Measurements from ENCODE around the gene SPRR1B. TPM values are rescaled to one million over a fixed set of nuclear protein-coding genes. Genes with fewer than 3 reads are reported as not detected.
"Not testable (repeated sequence)": the region's sequence is repeated elsewhere in the genome, so short reads cannot be mapped to it uniquely, and the experiment has no call there.

Gene SPRR1B
- total and polyA plus RNA-seq, 2 of the 13 experiments (the other 11 are each of a cell fraction or from before 2014, with no cell fraction given) = not detected

DNA sequence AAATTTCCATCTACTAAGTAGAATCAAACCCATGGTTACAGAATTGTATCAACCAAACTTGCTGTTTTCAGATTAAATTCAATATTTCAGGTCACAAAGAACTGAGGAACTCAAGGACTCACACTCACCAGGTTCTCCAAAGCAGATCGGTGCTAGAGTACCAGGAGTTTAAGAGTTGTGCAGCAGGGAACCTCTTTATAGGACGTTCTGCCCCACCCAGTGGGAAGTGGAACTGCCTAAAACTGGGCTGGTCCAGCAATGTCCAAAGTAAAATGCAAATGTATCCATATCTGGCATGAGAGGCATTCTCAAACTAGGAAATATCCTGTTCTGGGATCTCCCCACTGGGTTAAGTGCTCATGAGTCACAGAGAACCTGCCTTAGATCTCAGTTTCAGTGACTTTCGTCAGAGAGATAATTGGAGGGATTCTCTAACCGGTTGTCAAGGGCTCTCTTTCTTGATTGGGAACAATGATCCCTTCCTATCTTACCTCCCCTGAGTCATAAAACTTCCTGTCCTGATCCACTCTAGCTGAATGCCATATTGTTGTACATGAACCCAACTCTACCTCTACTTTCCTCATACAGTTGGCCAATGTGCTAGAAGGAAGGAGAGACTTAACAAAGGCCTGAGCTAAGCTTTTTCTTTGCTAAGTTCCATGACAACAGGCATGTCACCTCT lies 10.1 kb downstream of the SPRR1B start, which contains the start of gene SPRR2D (continued):
- TF ChIP-seq, protein P1, sequence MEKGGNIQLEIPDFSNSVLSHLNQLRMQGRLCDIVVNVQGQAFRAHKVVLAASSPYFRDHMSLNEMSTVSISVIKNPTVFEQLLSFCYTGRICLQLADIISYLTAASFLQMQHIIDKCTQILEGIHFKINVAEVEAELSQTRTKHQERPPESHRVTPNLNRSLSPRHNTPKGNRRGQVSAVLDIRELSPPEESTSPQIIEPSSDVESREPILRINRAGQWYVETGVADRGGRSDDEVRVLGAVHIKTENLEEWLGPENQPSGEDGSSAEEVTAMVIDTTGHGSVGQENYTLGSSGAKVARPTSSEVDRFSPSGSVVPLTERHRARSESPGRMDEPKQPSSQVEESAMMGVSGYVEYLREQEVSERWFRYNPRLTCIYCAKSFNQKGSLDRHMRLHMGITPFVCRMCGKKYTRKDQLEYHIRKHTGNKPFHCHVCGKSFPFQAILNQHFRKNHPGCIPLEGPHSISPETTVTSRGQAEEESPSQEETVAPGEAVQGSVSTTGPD (CRISPR knock-in tag; IDR thresholded peaks at IDR 0.05) = no peak
- TF ChIP-seq SP4 (CRISPR knock-in tag; IDR thresholded peaks at IDR 0.05) = no peak
- no peak for TF ChIP-seq RAD21 (CRISPR knock-in tag; IDR thresholded peaks at IDR 0.05)
- TF ChIP-seq ZNF713 (CRISPR knock-in tag; IDR thresholded peaks at IDR 0.05) = no peak
- TF ChIP-seq KDM4B (CRISPR knock-in tag; IDR thresholded peaks at IDR 0.05) = no peak
- TF ChIP-seq NFATC3 (CRISPR knock-in tag; IDR thresholded peaks at IDR 0.05) = no peak
- TF ChIP-seq ZNF747 (CRISPR knock-in tag; IDR thresholded peaks at IDR 0.05; ENCODE audit: borderline replicate concordance) = no peak
- no peak for TF ChIP-seq SETDB1 (CRISPR knock-in tag; IDR thresholded peaks at IDR 0.05; ENCODE audit: borderline replicate concordance)

DNA sequence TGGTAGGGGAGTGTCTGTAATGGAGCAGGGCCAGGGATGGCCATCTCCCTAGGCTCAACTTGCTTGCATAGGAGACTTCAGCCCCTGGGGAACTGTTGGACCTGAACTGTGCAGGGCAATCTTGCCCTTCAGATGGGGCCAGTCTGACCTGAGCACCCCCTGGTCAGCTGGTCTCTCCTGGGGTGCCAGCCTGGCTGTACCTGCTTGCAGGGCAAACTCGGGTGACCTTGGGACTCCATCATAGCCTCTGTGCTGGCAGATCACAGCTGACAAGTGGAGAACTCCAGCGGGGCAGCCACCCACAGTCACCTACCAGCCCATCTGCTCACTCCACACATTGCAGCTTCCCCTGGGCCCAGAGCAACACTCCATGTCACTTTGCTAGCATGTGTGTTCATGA lies 18.2 kb downstream of the SPRR1B start:
- POLR2A ChIA-PET = no interaction called here
- TF ChIP-seq ZNF557 (CRISPR knock-in tag; IDR thresholded peaks at IDR 0.05) = no peak
- TF ChIP-seq ONECUT2 (CRISPR knock-in tag; IDR thresholded peaks at IDR 0.05) = no peak
- TF ChIP-seq RORA (CRISPR knock-in tag; IDR thresholded peaks at IDR 0.05) = no peak
- Histone ChIP-seq H3K9me3 (ENCODE audit: low read length) (no peaks in the 10 kb centered on the region), H3K36me3 (replicated peaks in 1 of 2; ENCODE audit: control insufficient read depth in 1 of 2, insufficient read depth in 2 of 2, low read length in 2 of 2) (no peaks in the 10 kb centered on the region), H2AFZ (ENCODE audit: low read length) (no peak overlapping the region), H3K9ac (ENCODE audit: insufficient read depth, low read depth, low read length) (no peak overlapping the region), H3K4me1 (ENCODE audit: insufficient read depth, low read length) (no peaks in the 10 kb centered on the region), H3K4me3 (replicated peaks in 1 of 3; ENCODE audit: insufficient read depth in 1 of 3, low read depth in 2 of 3, low read length in 3 of 3) (no peak overlapping the region), H3K4me2 (ENCODE audit: low read depth, low read length) (no peak overlapping the region), H3K79me2 (ENCODE audit: insufficient read depth, low read length) (no peaks in the 10 kb centered on the region), H4K20me1 (ENCODE audit: insufficient read depth, low read length) (no peaks in the 10 kb centered on the region), H3K27ac (ENCODE audit: extremely low read length, insufficient read depth, low read length) (no peak overlapping the region), H3K27me3 (ENCODE audit: control insufficient read depth in 1 of 2, insufficient read depth in 2 of 2, low read length in 2 of 2) (no peaks in the 10 kb centered on the region)
- FAIRE-seq (no peak), DNase-seq (ENCODE audit: low spot score) (no peak), ATAC-seq (no peak)
- BruUV-seq (replicated peaks) = no TSS peak
- in situ Hi-C loops (cut with HindIII; ENCODE audit: extremely low pct_ligation_motif_present, low pct_unique_long_range_greater_than_20kb) = no loop called here
- CTCF ChIA-PET (ENCODE audit: low intra/inter-chr PET ratio, low total read pairs) = no interaction called here
- intact Hi-C loops (cut with micrococcal nuclease; ENCODE audit: unreplicated experiment) = no loop called here
- WGBS (ENCODE audit: low lambda C conversion rate) = no CpG with 5 or more reads among the region's 2 CpGs

DNA sequence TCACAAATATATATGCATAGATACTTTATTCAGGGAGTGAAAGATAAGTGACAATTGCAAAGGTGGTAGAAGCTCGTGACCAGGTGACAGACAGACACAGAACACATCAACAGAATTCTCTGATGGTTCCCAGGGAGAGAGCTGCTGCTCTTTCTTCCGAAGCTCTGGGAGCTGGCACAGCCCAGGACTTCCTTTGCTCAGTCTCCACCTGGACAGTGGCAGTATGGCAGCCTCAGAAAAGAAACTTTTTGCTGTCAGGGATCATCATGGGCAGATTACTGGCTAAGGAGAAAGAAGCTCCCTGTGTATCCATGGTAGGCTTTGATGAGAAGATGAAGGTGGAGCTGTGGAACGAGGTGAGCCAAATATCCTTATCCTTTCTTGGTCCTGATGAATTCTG lies 25.1 kb downstream of the SPRR1B start:
- FAIRE-seq; H3K9me3 ChIP-seq (ENCODE audit: low read length): not testable (repeated sequence)

More for the DNA sequence above, 25.1 kb downstream of the SPRR1B start:
- H3K27ac ChIP-seq (ENCODE audit: extremely low read length, insufficient read depth, low read length); in situ Hi-C loops (cut with HindIII; ENCODE audit: extremely low pct_ligation_motif_present, low pct_unique_long_range_greater_than_20kb); H3K79me2 ChIP-seq (ENCODE audit: insufficient read depth, low read length); H3K4me2 ChIP-seq (ENCODE audit: low read depth, low read length); H4K20me1 ChIP-seq (ENCODE audit: insufficient read depth, low read length); H2AFZ ChIP-seq (ENCODE audit: low read length); H3K4me1 ChIP-seq (ENCODE audit: insufficient read depth, low read length); H3K4me3 ChIP-seq (replicated peaks in 1 of 3; ENCODE audit: insufficient read depth in 1 of 3, low read depth in 2 of 3, low read length in 3 of 3); intact Hi-C loops (cut with micrococcal nuclease; ENCODE audit: unreplicated experiment); H3K27me3 ChIP-seq (ENCODE audit: control insufficient read depth in 1 of 2, insufficient read depth in 2 of 2, low read length in 2 of 2); BruUV-seq (replicated peaks); H3K36me3 ChIP-seq (replicated peaks in 1 of 2; ENCODE audit: control insufficient read depth in 1 of 2, insufficient read depth in 2 of 2, low read length in 2 of 2); CTCF ChIA-PET (ENCODE audit: low intra/inter-chr PET ratio, low total read pairs); POLR2A ChIA-PET; H3K9ac ChIP-seq (ENCODE audit: insufficient read depth, low read depth, low read length); DNase-seq (ENCODE audit: low spot score); ATAC-seq: not testable (repeated sequence)
- 0% methylated on average over 3 of the region's 3 CpGs for WGBS (ENCODE audit: low lambda C conversion rate)
